Activated naive CD4-positive, alpha-beta T cell treated with anti-CD3 and anti-CD28 coated beads for 36 hours (primary cell): Measurements from ENCODE around the gene MRGPRD. TPM values are rescaled to one million over a fixed set of nuclear protein-coding genes. Genes with fewer than 3 reads are reported as not detected.

Source experiments
- CTCF ChIA-PET: fragments of 350-600 bp; sonication (Branson Sonifier 250); formaldehyde crosslinking; loops from one replicate; lab custom pipeline; 2021; ENCODE audit warnings: antibody characterized with exemption; lab: Charles Lee
- DNase-seq: peaks from one replicate; pipeline ENCODE4 v3.0.0-alpha.2; 2020
- H3K27ac Mint-ChIP-seq: one replicate; pipeline ENCODE4 v1.8.0; 2021; ENCODE audit warnings: mild to moderate bottlenecking, mixed read lengths
- H3K27me3 Mint-ChIP-seq: one replicate; pipeline ENCODE4 v1.8.0; 2021; ENCODE audit warnings: low read depth, mixed read lengths
- H3K36me3 Mint-ChIP-seq: one replicate; pipeline ENCODE4 v1.8.0; 2021; ENCODE audit warnings: low read depth, mixed read lengths
- H3K4me1 Mint-ChIP-seq: one replicate; pipeline ENCODE4 v1.8.0; 2021; ENCODE audit warnings: low read depth, mixed read lengths
- H3K4me3 Mint-ChIP-seq: one replicate; pipeline ENCODE4 v1.8.0; 2021; ENCODE audit warnings: mild to moderate bottlenecking, moderate library complexity, mixed read lengths
- H3K9me3 Mint-ChIP-seq: one replicate; pipeline ENCODE4 v1.8.0; 2021; ENCODE audit warnings: mixed read lengths
- intact Hi-C: fragments of 100-400 bp; cut with micrococcal nuclease; formaldehyde crosslinking; loops from one replicate; pipeline ENCODE4 v1.15.1; 2023
- total RNA-seq, 2 experiments: library from RNA; stranded (reverse); gene quantifications; one replicate each; pipeline ENCODE4 v1.2.3, GENCODE V29; 2021

The MRGPRD gene
- total RNA-seq, 2 experiments from 2014 or later = not detected

GRCh38 chr11:68956547-68957254 is 24.1 kb downstream of the MRGPRD start:
- Mint-ChIP-seq H3K27me3 (no peaks in the 10 kb centered on the region), H3K4me3 (no peak overlapping the region), H3K9me3 (no peaks in the 10 kb centered on the region), H3K27ac (no peak overlapping the region), H3K36me3 (no peaks in the 10 kb centered on the region), H3K4me1 (peaks cover 2% of the 10 kb centered on the region)
- no peak for DNase-seq
- intact Hi-C loops = no loop called here
- CTCF ChIA-PET = no interaction called here

GRCh38 chr11:68956142-68956541 is 24.6 kb downstream of the MRGPRD start:
- intact Hi-C loops = no loop called here

GRCh38 chr11:68955607-68955958 is 25.2 kb downstream of the MRGPRD start:
- intact Hi-C loops = no loop called here
- Mint-ChIP-seq H3K9me3 (no peaks in the 10 kb centered on the region), H3K27me3 (no peaks in the 10 kb centered on the region), H3K27ac (no peak overlapping the region), H3K36me3 (no peaks in the 10 kb centered on the region), H3K4me1 (peaks cover 2% of the 10 kb centered on the region), H3K4me3 (no peak overlapping the region)
- CTCF ChIA-PET = no interaction called here
- no peak for DNase-seq

More at GRCh38 chr11:68956142-68956541, 24.6 kb downstream of the MRGPRD start:
- Mint-ChIP-seq H3K9me3 (no peaks in the 10 kb centered on the region), H3K36me3 (no peaks in the 10 kb centered on the region), H3K4me1 (peaks cover 2% of the 10 kb centered on the region), H3K4me3 (no peak overlapping the region), H3K27me3 (no peaks in the 10 kb centered on the region), H3K27ac (no peak overlapping the region)
- DNase-seq = peak; percentile 17
- CTCF ChIA-PET = no interaction called here

- H3K36me3 Mint-ChIP-seq = no peaks in the 10 kb centered on the region
- CTCF ChIA-PET = no interaction called here
- no peaks in the 10 kb centered on the region for H3K9me3 Mint-ChIP-seq
- no peaks in the 10 kb centered on the region for H3K27me3 Mint-ChIP-seq
- H3K4me1 Mint-ChIP-seq = peaks cover 2% of the 10 kb centered on the region
- no peak for DNase-seq
- intact Hi-C loops = no loop called here
- no peak overlapping the region for H3K4me3 Mint-ChIP-seq
- no peak overlapping the region for H3K27ac Mint-ChIP-seq
These were observed 25.8 kb downstream of the MRGPRD start for GRCh38 chr11:68954836-68955606.

- no peak for DNase-seq
- H3K4me1 Mint-ChIP-seq = peaks cover 2% of the 10 kb centered on the region
- no peak overlapping the region for H3K4me3 Mint-ChIP-seq
- CTCF ChIA-PET = no interaction called here
- H3K27me3 Mint-ChIP-seq = no peaks in the 10 kb centered on the region
- intact Hi-C loops = no loop called here
- H3K36me3 Mint-ChIP-seq = no peaks in the 10 kb centered on the region
- no peaks in the 10 kb centered on the region for H3K9me3 Mint-ChIP-seq
- H3K27ac Mint-ChIP-seq = no peak overlapping the region
These were observed 30.0 kb downstream of the MRGPRD start for GRCh38 chr11:68950762-68951161.

- Mint-ChIP-seq H3K27ac (no peak overlapping the region), H3K4me1 (peaks cover 1% of the 10 kb centered on the region), H3K36me3 (no peaks in the 10 kb centered on the region), H3K4me3 (no peak overlapping the region), H3K9me3 (no peaks in the 10 kb centered on the region), H3K27me3 (no peaks in the 10 kb centered on the region)
- intact Hi-C loops = no loop called here
- CTCF ChIA-PET = interaction anchor here (1.2 kb wide), 1 partner anchor 94 kb away, joined by 4 read pairs; no protein-coding TSS in a partner anchor
- DNase-seq = no peak
These were observed 30.5 kb downstream of the MRGPRD start for GRCh38 chr11:68950270-68950669.

- CTCF ChIA-PET = no interaction called here
- intact Hi-C loops = no loop called here
- no peak for DNase-seq
These were observed 31.9 kb downstream of the MRGPRD start for GRCh38 chr11:68948935-68949334.

GRCh38 chr11:68948496-68948895 is 32.3 kb downstream of the MRGPRD start:
- intact Hi-C loops = no loop called here
- CTCF ChIA-PET = no interaction called here
- no peaks in the 10 kb centered on the region for H3K27me3 Mint-ChIP-seq

More at GRCh38 chr11:68948935-68949334, 31.9 kb downstream of the MRGPRD start:
- Mint-ChIP-seq H3K36me3 (no peaks in the 10 kb centered on the region), H3K27ac (no peak overlapping the region), H3K4me3 (no peak overlapping the region), H3K27me3 (no peaks in the 10 kb centered on the region), H3K9me3 (no peaks in the 10 kb centered on the region), H3K4me1 (no peaks in the 10 kb centered on the region)

GRCh38 chr11:68947151-68947550 is 33.6 kb downstream of the MRGPRD start:
- no peak overlapping the region for H3K27ac Mint-ChIP-seq
- intact Hi-C loops = no loop called here

More at GRCh38 chr11:68948496-68948895, 32.3 kb downstream of the MRGPRD start:
- H3K27ac Mint-ChIP-seq = no peak overlapping the region
- H3K9me3 Mint-ChIP-seq = no peaks in the 10 kb centered on the region
- no peak for DNase-seq
- no peaks in the 10 kb centered on the region for H3K4me1 Mint-ChIP-seq
- no peaks in the 10 kb centered on the region for H3K36me3 Mint-ChIP-seq
- H3K4me3 Mint-ChIP-seq = no peak overlapping the region

GRCh38 chr11:68946416-68947090 is 34.2 kb downstream of the MRGPRD start:
- intact Hi-C loops = no loop called here
- CTCF ChIA-PET = no interaction called here
- no peaks in the 10 kb centered on the region for H3K36me3 Mint-ChIP-seq
- no peak overlapping the region for H3K27ac Mint-ChIP-seq
- H3K27me3 Mint-ChIP-seq = no peaks in the 10 kb centered on the region
- H3K9me3 Mint-ChIP-seq = no peaks in the 10 kb centered on the region
- H3K4me1 Mint-ChIP-seq = no peaks in the 10 kb centered on the region
- no peak overlapping the region for H3K4me3 Mint-ChIP-seq
- no peak for DNase-seq

More at GRCh38 chr11:68947151-68947550, 33.6 kb downstream of the MRGPRD start:
- DNase-seq = no peak
- H3K4me3 Mint-ChIP-seq = no peak overlapping the region
- CTCF ChIA-PET = no interaction called here
- no peaks in the 10 kb centered on the region for H3K9me3 Mint-ChIP-seq
- H3K4me1 Mint-ChIP-seq = no peaks in the 10 kb centered on the region
- no peaks in the 10 kb centered on the region for H3K27me3 Mint-ChIP-seq
- H3K36me3 Mint-ChIP-seq = no peaks in the 10 kb centered on the region

- H3K4me3 Mint-ChIP-seq = no peak overlapping the region
- intact Hi-C loops = no loop called here
- CTCF ChIA-PET = no interaction called here
These were observed 38.0 kb downstream of the MRGPRD start for GRCh38 chr11:68942751-68943271.

GRCh38 chr11:68942095-68942620 is 38.6 kb downstream of the MRGPRD start:
- H3K4me1 Mint-ChIP-seq = no peaks in the 10 kb centered on the region
- H3K9me3 Mint-ChIP-seq = no peaks in the 10 kb centered on the region
- DNase-seq = no peak
- CTCF ChIA-PET = no interaction called here
- peaks cover 3% of the 10 kb centered on the region for H3K36me3 Mint-ChIP-seq
- no peak overlapping the region for H3K4me3 Mint-ChIP-seq
- intact Hi-C loops = no loop called here
- H3K27ac Mint-ChIP-seq = no peak overlapping the region
- H3K27me3 Mint-ChIP-seq = no peaks in the 10 kb centered on the region

More at GRCh38 chr11:68942751-68943271, 38.0 kb downstream of the MRGPRD start:
- DNase-seq = no peak
- Mint-ChIP-seq H3K27me3 (no peaks in the 10 kb centered on the region), H3K27ac (no peak overlapping the region), H3K4me1 (no peaks in the 10 kb centered on the region), H3K36me3 (peaks cover 3% of the 10 kb centered on the region), H3K9me3 (no peaks in the 10 kb centered on the region)
